Psoas muscle (tissue), 8 donors: ENCODE data around the gene CLCA1. TPM values are rescaled to one million over a fixed set of nuclear protein-coding genes. Genes with fewer than 3 reads are reported as not detected.
"Not testable (repeated sequence)": the region's sequence is repeated elsewhere in the genome, so short reads cannot be mapped to it uniquely, and the experiment has no call there.

ENCODE experiments used
- ATAC-seq, 4 donors: fragments of 200-7000 bp; cut with Tn5 transposase; one replicate each; pipeline ENCODE4 v1.9.1; 2020; ENCODE audit warnings: moderate library complexity in 3 of 4, mild to moderate bottlenecking in 2 of 4
- DNase-seq, 2 donors: peaks; one replicate each; pipeline ENCODE4 v3.0.0-alpha.2; 2020
- H3K27ac ChIP-seq: fragments of 200-600 bp; one replicate; pipeline ENCODE4 v1.8.0; 2022
- H3K27me3 ChIP-seq, 3 donors: fragments of 200-600 bp in 1 of 3; one replicate each; pipeline versions ENCODE4 v1.6.1 to v1.8.0; 2013 to 2022; ENCODE audit warnings: low read length in 2 of 3, mild to moderate bottlenecking in 2 of 3, moderate library complexity in 1 of 3; ENCODE audit not compliant: insufficient read depth in 3 of 3
- H3K36me3 ChIP-seq, 2 donors: fragments of 200-600 bp in 1 of 2; one replicate each; pipeline versions ENCODE4 v1.6.1 to v1.8.0; 2013 to 2022; ENCODE audit warnings: low read depth in 1 of 2, mild to moderate bottlenecking in 1 of 2, moderate library complexity in 1 of 2; ENCODE audit not compliant: insufficient read depth in 1 of 2
- H3K4me1 ChIP-seq: fragments of 200-600 bp; one replicate; pipeline ENCODE4 v1.8.0; 2022
- H3K4me3 ChIP-seq: fragments of 200-600 bp; one replicate; pipeline ENCODE4 v1.8.0; 2022; ENCODE audit warnings: mild to moderate bottlenecking
- H3K9me3 ChIP-seq: fragments of 200-600 bp; one replicate; pipeline ENCODE4 v1.8.0; 2022
- CTCF ChIP-seq: fragments of 200-600 bp; IDR thresholded peaks from one replicate; pipeline ENCODE4 v1.8.0; 2022; ENCODE audit warnings: antibody characterized with exemption
- WGBS, 3 donors: extraction: QIAGEN DNeasy Blood & Tissue Kit; methylation state at CpG; one replicate each; pipeline versions ENCODE4 v1.1.6 to v1.1.7; 2013; 5-methylcytosine and 5-hydroxymethylcytosine counted together
- intact Hi-C, 2 donors: fragments of 100-400 bp; cut with DNase I; formaldehyde crosslinking; loops; one replicate each; pipeline versions ENCODE4 v1.11.0 to v1.14.2; 2022
- polyA plus RNA-seq, 3 donors: library from polyadenylated mRNA; stranded (reverse); fragments of 200-250 nt; gene quantifications; one replicate each; pipeline ENCODE4 v1.2.3, GENCODE V29; 2013
- total RNA-seq, 4 donors: library from RNA; stranded (reverse); fragmentation: NEBNext Ultra II Directional in 2 of 4; extraction: Animal tissue kit (Norgen Biotek cat#: 25700) in 2 of 4; gene quantifications; one replicate each; pipeline versions ENCODE4 v1.2.1 to v1.2.4, GENCODE V29; 2021 to 2023
- donor health status: healthy with polysubstance abuse.
- donor health status: DM: no; HTN: no; CAD: no; lungs with moderate emphysema.
- donor health status: Bipolar disorder and iron deficiency.
- donor health status: healthy.
- donor health status: DM: yes; HTN: yes; CAD: no.
- donor health status: DM: no; HTN: no; CAD: no.
- donor health status: DM: no; HTN: no; CAD: no.
- donor health status: DM: yes; HTN: yes; CAD: no.

CLCA1 gene
- total and polyA plus RNA-seq, 7 donors, result 0.03 to 0.09 (median 0.07) TPM; not detected in 4

DNA sequence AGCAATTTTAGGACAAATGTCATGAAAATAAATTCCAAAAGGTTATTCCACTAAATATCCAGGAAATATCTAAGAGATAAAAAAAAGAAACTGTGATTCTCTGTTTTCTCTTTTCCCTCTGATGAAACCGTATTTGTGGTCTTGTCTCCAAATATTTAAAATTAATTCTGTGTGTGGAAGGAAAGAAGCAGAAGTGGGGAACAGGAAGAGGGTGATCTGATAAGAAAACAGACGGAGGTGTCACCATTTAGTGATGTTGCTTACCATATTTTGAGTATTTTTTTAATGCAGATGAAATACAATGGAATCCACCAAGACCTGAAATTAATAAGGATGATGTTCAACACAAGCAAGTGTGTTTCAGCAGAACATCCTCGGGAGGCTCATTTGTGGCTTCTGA is 29.6 kb downstream of the CLCA1 start:
- intact Hi-C loops, result loop anchor here in 1 of 2 donors (5.0 kb wide), 1 partner anchor 101 kb away; the partner anchor contains the start of gene ODF2L
- no peak for DNase-seq
- H3K27me3 ChIP-seq, result no peaks in the 10 kb centered on the region
- WGBS, 3 donors, result 82 to 87% (median 83%) methylated on average over 3 of the region's 3 CpGs
- H3K36me3 ChIP-seq, result no peaks in the 10 kb centered on the region
- TF ChIP-seq CTCF, result no peak
- no peak overlapping the region for H3K4me3 ChIP-seq
- no peak for ATAC-seq
- no peaks in the 10 kb centered on the region for H3K9me3 ChIP-seq
- peaks cover 5% of the 10 kb centered on the region for H3K4me1 ChIP-seq
- H3K27ac ChIP-seq, result no peak overlapping the region

DNA sequence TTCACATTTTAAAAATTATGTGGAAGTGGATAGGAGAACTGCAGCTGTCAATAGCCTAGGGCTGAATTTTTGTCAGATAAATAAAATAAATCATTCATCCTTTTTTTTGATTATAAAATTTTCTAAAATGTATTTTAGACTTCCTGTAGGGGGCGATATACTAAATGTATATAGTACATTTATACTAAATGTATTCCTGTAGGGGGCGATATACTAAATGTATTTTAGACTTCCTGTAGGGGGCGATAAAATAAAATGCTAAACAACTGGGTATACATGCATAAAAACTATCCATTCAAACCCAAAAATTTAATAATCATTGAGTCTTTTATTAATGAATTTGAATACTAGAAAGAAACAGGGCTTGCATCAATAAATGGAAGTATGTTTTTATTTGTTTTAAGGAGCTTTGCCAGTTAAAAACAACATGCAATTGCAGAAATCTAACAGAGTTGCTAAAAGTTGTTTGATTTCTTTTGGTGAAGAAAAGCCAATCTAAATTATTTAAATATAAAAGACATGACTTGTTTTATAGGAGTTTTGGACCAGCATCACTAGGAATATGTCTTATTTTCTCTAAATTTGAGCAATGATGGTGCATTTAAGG is 31.4 kb downstream of the CLCA1 start:
- intact Hi-C loops, result loop anchor here in 1 of 2 donors (5.0 kb wide), 2 partner anchors 103 to 118 kb away; partner anchors contain the start of gene ODF2L
- no peak overlapping the region for H3K27ac ChIP-seq
- 19 to 24% (median 21%) methylated on average over 3 of the region's 3 CpGs for WGBS, 3 donors

GRCh38 chr1:86500714-86501113 is 32.0 kb downstream of the CLCA1 start:
- Histone ChIP-seq H3K4me1 (peaks cover 5% of the 10 kb centered on the region), H3K27ac (no peak overlapping the region)
- no peak for TF ChIP-seq CTCF

More for the DNA sequence above, 31.4 kb downstream of the CLCA1 start:
- H3K36me3 ChIP-seq, result no peaks in the 10 kb centered on the region
- H3K4me1 ChIP-seq, result peaks cover 5% of the 10 kb centered on the region
- DNase-seq, result no peak
- TF ChIP-seq CTCF, result peak; percentile 61
- H3K27me3 ChIP-seq, result no peaks in the 10 kb centered on the region
- no peak overlapping the region for H3K4me3 ChIP-seq
- H3K9me3 ChIP-seq, result no peaks in the 10 kb centered on the region
- ATAC-seq, result peak in 1 of 4 donors; percentile 64

DNA sequence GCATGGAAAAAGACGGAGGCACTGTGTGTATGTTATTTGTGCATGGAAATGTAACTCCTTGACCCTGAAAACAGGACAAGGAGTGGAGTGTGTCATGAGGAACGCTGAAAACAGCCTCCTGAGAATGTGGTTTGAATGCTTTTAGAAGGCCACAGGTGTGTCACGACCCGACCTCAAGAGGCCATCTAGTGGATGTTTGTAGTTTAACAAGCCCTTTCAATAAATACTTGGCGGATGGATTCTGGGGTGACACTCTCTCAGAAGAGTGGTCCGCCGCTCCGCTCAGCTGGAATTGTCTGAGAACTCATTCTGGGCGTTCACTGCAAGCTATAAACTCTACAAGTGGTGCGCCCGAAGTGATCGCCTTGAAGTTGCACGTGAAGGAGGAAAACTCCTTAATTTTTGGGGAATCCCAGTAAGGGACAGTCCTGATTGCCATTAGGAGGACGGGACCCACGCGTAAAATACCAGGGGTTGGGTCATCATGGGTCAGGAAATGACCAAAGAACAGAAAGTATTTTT is 33.5 kb downstream of the CLCA1 start:
- DNase-seq, H3K9me3 ChIP-seq, H3K36me3 ChIP-seq, H3K27me3 ChIP-seq, H3K27ac ChIP-seq, H3K4me1 ChIP-seq: not testable (repeated sequence)
- 33 to 34% (median 34%) methylated on average over 16 of the region's 16 CpGs for WGBS, 3 donors
- peak overlapping the region; percentile 46 for H3K4me3 ChIP-seq
- intact Hi-C loops, result loop anchor here in 1 of 2 donors (5.0 kb wide), 1 partner anchor 120 kb away; no protein-coding TSS in a partner anchor
- TF ChIP-seq CTCF, result peak; percentile 38
- ATAC-seq, result peak in 2 of 4 donors; percentile 37 to 49

More at GRCh38 chr1:86500714-86501113, 32.0 kb downstream of the CLCA1 start:
- Histone ChIP-seq H3K4me3 (no peak overlapping the region), H3K36me3 (no peaks in the 10 kb centered on the region), H3K9me3 (no peaks in the 10 kb centered on the region), H3K27me3 (no peaks in the 10 kb centered on the region)
- no peak for ATAC-seq
- intact Hi-C loops, result loop anchor here in 1 of 2 donors (5.0 kb wide), 1 partner anchor 118 kb away; no protein-coding TSS in a partner anchor
- no peak for DNase-seq
- WGBS, 3 donors, result 59 to 72% (median 65%) methylated on average over 2 of the region's 2 CpGs
